ENCODE results near the gene TAPBP. TPM values are rescaled to one million over a fixed set of nuclear protein-coding genes. Genes with fewer than 3 reads are reported as not detected.
A peak's percentile ranks its signal among the peaks of the same experiment; 100 is the strongest.

Gene TAPBP
- total RNA-seq, 1 experiment from 2014 or later: 28.2 TPM

- H2BK120ac ChIP-seq (ENCODE audit: low read depth, low read length, poor library complexity, severe bottlenecking): no peak overlapping the region
- Mint-ChIP-seq H3K27ac (peak overlapping the region in 1 of 3 experiments; percentile 68; a peak in 2 of 7 replicates), H3K4me3 (peak overlapping the region; percentile 83 to 97), H3K4me1 (peaks cover 47 to 52% of the 10 kb centered on the region in 2 experiments), H3K36me3 (ENCODE audit: insufficient read depth in 1 of 3, low read depth in 3 of 3) (peaks cover 14 to 34% (median 26%) of the 10 kb centered on the region in 3 experiments; a peak in 6 of 7 replicates), H3K9me3 (no peaks in the 10 kb centered on the region), H3K27me3 (ENCODE audit: low read depth) (no peaks in the 10 kb centered on the region; the same call in 1 of the 2 replicates)
- peaks cover under 1% of the 10 kb centered on the region for H3K79me1 ChIP-seq (ENCODE audit: insufficient read depth, low read depth, low read length, poor library complexity, severe bottlenecking)
- no peak overlapping the region for H4K5ac ChIP-seq (ENCODE audit: insufficient read length, low read depth, low read length)
- no peaks in the 10 kb centered on the region for H4K20me1 ChIP-seq (ENCODE audit: control insufficient read depth, insufficient read depth, insufficient read length)
- H4K8ac ChIP-seq (replicated peaks; ENCODE audit: insufficient read length, low read depth, low read length): no peak overlapping the region
- H2BK20ac ChIP-seq (ENCODE audit: low read depth, low read length, poor library complexity, severe bottlenecking): no peak overlapping the region
- H3K27me3 ChIP-seq (ENCODE audit: insufficient read depth, low read length): no peaks in the 10 kb centered on the region
- no peak overlapping the region for H2BK12ac ChIP-seq (ENCODE audit: insufficient read length, low read depth, low read length)
- no peak overlapping the region for H3K4ac ChIP-seq (ENCODE audit: low read depth, low read length)
- no peak overlapping the region for H3K23ac ChIP-seq (ENCODE audit: insufficient read length, low read depth, low read length)
- H2BK5ac ChIP-seq (ENCODE audit: insufficient read length, low read length): no peak overlapping the region
- H3K56ac ChIP-seq (ENCODE audit: insufficient read length, low read depth, low read length): no peak overlapping the region
- H2AFZ ChIP-seq (ENCODE audit: low read length): no peak overlapping the region
- H3K9ac ChIP-seq (ENCODE audit: extremely low read depth, insufficient read length, low read length): no peak overlapping the region
- peak overlapping the region; percentile 9 for H3K18ac ChIP-seq (ENCODE audit: insufficient read length, low read depth, low read length)
- no CpG with 5 or more reads among the region's 47 CpGs for WGBS (ENCODE audit: extremely low coverage, insufficient read length, low lambda C conversion rate)
- H3T11ph ChIP-seq (ENCODE audit: low read length): no peak overlapping the region
- DNase-seq: peak; percentile 79
- no peak for TF ChIP-seq CTCF (conservative IDR thresholded peaks at IDR 0.05)
- H3K9me3 ChIP-seq (ENCODE audit: control insufficient read depth, low read depth, low read length): no peaks in the 10 kb centered on the region
- H4K91ac ChIP-seq (ENCODE audit: insufficient read length, low read depth, low read length): no peak overlapping the region
- H2BK15ac ChIP-seq (ENCODE audit: low read depth, low read length): no peak overlapping the region
- no peak overlapping the region for H3K14ac ChIP-seq (ENCODE audit: insufficient read depth, low read length)
- no peak overlapping the region for H2AK5ac ChIP-seq (ENCODE audit: insufficient read length, low read length)
- no peaks in the 10 kb centered on the region; the same call in 1 of the 2 replicates for H3K79me2 ChIP-seq (ENCODE audit: insufficient read depth, low read length)
- H3K23me2 ChIP-seq (ENCODE audit: insufficient read length, low read depth, low read length, poor library complexity, severe bottlenecking): peaks cover 31% of the 10 kb centered on the region
- no peak overlapping the region for H3K27ac ChIP-seq (ENCODE audit: insufficient read length, low read depth, low read length)
- no peaks in the 10 kb centered on the region for H3K4me1 ChIP-seq (ENCODE audit: insufficient read depth, low read length)
- peak overlapping the region; percentile 92 for H3K4me2 ChIP-seq (ENCODE audit: insufficient read depth, insufficient read length, low read length)
Observed at GRCh38 chr6:33314943-33315792, 1.3 kb upstream of the TAPBP start.

Measured in H9 (cell line).